ENCODE results near the gene CCR8.
"Not testable (repeated sequence)": the region's sequence is repeated elsewhere in the genome, so short reads cannot be mapped to it uniquely, and the experiment has no call there.

Gene CCR8

DNA sequence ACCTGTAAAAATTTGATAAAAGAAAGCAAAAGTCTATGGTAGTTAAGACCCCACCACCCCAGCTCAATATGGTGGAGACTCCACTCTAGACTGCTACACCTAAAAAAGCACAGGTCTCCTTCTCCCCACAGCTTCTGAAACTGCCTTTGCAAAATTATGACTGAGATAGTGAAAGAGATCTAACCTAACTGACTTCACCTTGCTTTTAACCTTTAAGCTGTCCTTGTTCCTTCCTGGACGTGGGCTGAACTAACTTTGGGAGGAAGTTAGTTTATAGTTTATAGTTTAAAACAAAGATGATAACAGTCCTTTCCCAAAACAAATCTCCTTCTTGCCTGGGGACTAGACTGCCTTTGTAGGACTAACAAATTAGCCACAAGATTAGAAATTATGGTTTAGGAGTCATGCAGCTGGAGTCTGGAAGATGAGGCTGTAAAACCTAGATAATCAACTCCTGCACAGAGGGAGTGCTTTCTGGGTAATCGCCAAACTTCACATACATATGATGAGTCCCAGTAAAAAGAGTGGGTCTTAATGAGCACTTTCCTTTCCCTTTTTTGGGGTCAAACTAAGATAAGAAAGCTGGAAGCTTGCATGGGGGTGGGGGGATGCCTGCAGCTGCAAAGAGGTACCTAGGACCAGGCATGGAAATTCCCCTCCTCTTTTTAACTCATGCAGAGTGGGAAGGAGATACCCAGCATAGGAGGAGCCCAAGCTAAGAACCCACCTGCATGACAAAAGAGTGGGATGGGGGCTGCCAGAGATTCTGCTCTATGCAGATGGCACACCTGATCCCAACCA, 17.5 kb downstream of the CCR8 start:
- Histone ChIP-seq H3K9me3 (ENCODE audit: control insufficient read depth, low read length) (no peaks in the 10 kb centered on the region), H3K4me1 (ENCODE audit: control insufficient read depth, insufficient read depth, low read length) (no peaks in the 10 kb centered on the region), H3K4me3 (ENCODE audit: insufficient read depth, low read depth, low read length) (no peak overlapping the region), H3K27me3 (ENCODE audit: control insufficient read depth, insufficient read depth, low read length, poor library complexity, severe bottlenecking) (no peaks in the 10 kb centered on the region), H3K36me3 (ENCODE audit: control insufficient read depth, insufficient read depth, low read length) (no peaks in the 10 kb centered on the region), H3K27ac (ENCODE audit: insufficient read depth, low read depth, low read length, poor library complexity, severe bottlenecking) (no peak overlapping the region)
- WGBS, 2 experiments: 86 to 100% methylated on average over 1 of the region's 2 CpGs

- no peaks in the 10 kb centered on the region for H3K4me1 ChIP-seq (ENCODE audit: control insufficient read depth, insufficient read depth, low read length)
- H3K9me3 ChIP-seq (ENCODE audit: control insufficient read depth, low read length): no peaks in the 10 kb centered on the region
- no peak overlapping the region for H3K4me3 ChIP-seq (ENCODE audit: insufficient read depth, low read depth, low read length)
- no peak overlapping the region for H3K27ac ChIP-seq (ENCODE audit: insufficient read depth, low read depth, low read length, poor library complexity, severe bottlenecking)
- H3K36me3 ChIP-seq (ENCODE audit: control insufficient read depth, insufficient read depth, low read length): no peaks in the 10 kb centered on the region
- no peaks in the 10 kb centered on the region for H3K27me3 ChIP-seq (ENCODE audit: control insufficient read depth, insufficient read depth, low read length, poor library complexity, severe bottlenecking)
- 75 to 79% methylated on average over 3 of the region's 3 CpGs for whole genome bisulfite sequencing, 2 experiments
These were observed 18.0 kb downstream of the CCR8 start for GRCh38 chr3:39347586-39347876.

- H3K27me3 ChIP-seq (ENCODE audit: control insufficient read depth, insufficient read depth, low read length, poor library complexity, severe bottlenecking): no peaks in the 10 kb centered on the region
- no peaks in the 10 kb centered on the region for H3K4me1 ChIP-seq (ENCODE audit: control insufficient read depth, insufficient read depth, low read length)
- no peaks in the 10 kb centered on the region for H3K36me3 ChIP-seq (ENCODE audit: control insufficient read depth, insufficient read depth, low read length)
- no peak overlapping the region for H3K4me3 ChIP-seq (ENCODE audit: insufficient read depth, low read depth, low read length)
- WGBS, 2 experiments: 55 to 59% methylated on average over 3 of the region's 3 CpGs
- no peaks in the 10 kb centered on the region for H3K9me3 ChIP-seq (ENCODE audit: control insufficient read depth, low read length)
- H3K27ac ChIP-seq (ENCODE audit: insufficient read depth, low read depth, low read length, poor library complexity, severe bottlenecking): no peak overlapping the region
These were observed 19.6 kb downstream of the CCR8 start for GRCh38 chr3:39349080-39349479.

- Histone ChIP-seq H3K4me1 (ENCODE audit: control insufficient read depth, insufficient read depth, low read length) (no peaks in the 10 kb centered on the region), H3K27me3 (ENCODE audit: control insufficient read depth, insufficient read depth, low read length, poor library complexity, severe bottlenecking) (no peaks in the 10 kb centered on the region), H3K36me3 (ENCODE audit: control insufficient read depth, insufficient read depth, low read length) (no peaks in the 10 kb centered on the region), H3K9me3 (ENCODE audit: control insufficient read depth, low read length) (no peaks in the 10 kb centered on the region), H3K27ac (ENCODE audit: insufficient read depth, low read depth, low read length, poor library complexity, severe bottlenecking) (no peak overlapping the region), H3K4me3 (ENCODE audit: insufficient read depth, low read depth, low read length) (no peak overlapping the region)
- WGBS, 2 experiments: 92 to 94% methylated on average over 5 of the region's 5 CpGs
These were observed 21.2 kb downstream of the CCR8 start for GRCh38 chr3:39350714-39351113.

DNA sequence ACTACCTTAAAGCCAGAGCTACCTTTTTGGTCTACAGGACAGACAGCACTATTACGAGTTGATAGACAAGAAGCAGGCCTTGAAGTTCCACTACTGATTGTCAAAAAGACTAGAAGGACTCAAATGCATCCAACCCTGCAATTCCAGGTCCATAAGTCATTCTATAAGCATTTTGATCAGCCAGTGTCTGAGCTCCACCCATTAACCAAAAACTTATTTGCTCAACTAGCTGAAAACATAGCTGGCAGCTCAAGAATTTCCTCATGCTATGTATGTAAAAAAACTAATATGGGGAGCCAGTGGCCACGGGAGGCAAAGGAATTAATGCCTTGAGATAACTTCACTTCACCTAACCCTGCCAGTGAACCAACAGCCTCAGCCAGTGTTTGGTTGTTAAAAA, 21.6 kb downstream of the CCR8 start:
- not testable (repeated sequence) for H3K27me3 ChIP-seq (ENCODE audit: control insufficient read depth, insufficient read depth, low read length, poor library complexity, severe bottlenecking); H3K9me3 ChIP-seq (ENCODE audit: control insufficient read depth, low read length); H3K36me3 ChIP-seq (ENCODE audit: control insufficient read depth, insufficient read depth, low read length); H3K4me1 ChIP-seq (ENCODE audit: control insufficient read depth, insufficient read depth, low read length); H3K4me3 ChIP-seq (ENCODE audit: insufficient read depth, low read depth, low read length); H3K27ac ChIP-seq (ENCODE audit: insufficient read depth, low read depth, low read length, poor library complexity, severe bottlenecking)
- WGBS, 2 experiments: 95% methylated on average over 2 of the region's 2 CpGs

- not testable (repeated sequence) for H3K9me3 ChIP-seq (ENCODE audit: control insufficient read depth, low read length); H3K27ac ChIP-seq (ENCODE audit: insufficient read depth, low read depth, low read length, poor library complexity, severe bottlenecking); H3K27me3 ChIP-seq (ENCODE audit: control insufficient read depth, insufficient read depth, low read length, poor library complexity, severe bottlenecking); H3K4me1 ChIP-seq (ENCODE audit: control insufficient read depth, insufficient read depth, low read length); H3K4me3 ChIP-seq (ENCODE audit: insufficient read depth, low read depth, low read length); H3K36me3 ChIP-seq (ENCODE audit: control insufficient read depth, insufficient read depth, low read length)
- WGBS, 2 experiments: 77 to 91% methylated on average over 3 of the region's 3 CpGs
These were observed 23.8 kb downstream of the CCR8 start for GRCh38 chr3:39353168-39353927.

DNA sequence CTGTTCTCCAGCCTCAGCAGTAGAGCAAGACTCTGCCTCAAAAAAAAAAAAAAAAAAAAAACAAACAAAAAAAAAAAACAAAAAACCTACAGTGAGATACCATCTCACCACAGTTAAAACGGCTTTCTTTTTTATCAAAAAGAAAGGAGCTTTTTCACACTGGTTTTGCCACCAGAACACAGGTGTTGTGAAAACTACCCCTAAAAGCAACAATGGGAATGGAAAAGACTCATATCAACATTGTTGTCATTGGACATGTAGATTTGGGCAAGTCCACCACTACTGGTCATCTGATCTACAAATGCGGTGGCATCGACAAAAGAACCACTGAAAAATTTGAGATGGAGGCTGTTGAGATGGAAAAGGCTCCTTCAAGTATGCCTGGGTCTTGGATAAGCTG, 28.8 kb downstream of the CCR8 start:
- no peak overlapping the region for H3K4me3 ChIP-seq (ENCODE audit: insufficient read depth, low read depth, low read length)
- no peaks in the 10 kb centered on the region for H3K27me3 ChIP-seq (ENCODE audit: control insufficient read depth, insufficient read depth, low read length, poor library complexity, severe bottlenecking)
- H3K4me1 ChIP-seq (ENCODE audit: control insufficient read depth, insufficient read depth, low read length): no peaks in the 10 kb centered on the region
- no peaks in the 10 kb centered on the region for H3K36me3 ChIP-seq (ENCODE audit: control insufficient read depth, insufficient read depth, low read length)
- H3K9me3 ChIP-seq (ENCODE audit: control insufficient read depth, low read length): no peaks in the 10 kb centered on the region
- H3K27ac ChIP-seq (ENCODE audit: insufficient read depth, low read depth, low read length, poor library complexity, severe bottlenecking): no peak overlapping the region
- 91 to 94% methylated on average over 3 of the region's 3 CpGs for WGBS, 2 experiments

DNA sequence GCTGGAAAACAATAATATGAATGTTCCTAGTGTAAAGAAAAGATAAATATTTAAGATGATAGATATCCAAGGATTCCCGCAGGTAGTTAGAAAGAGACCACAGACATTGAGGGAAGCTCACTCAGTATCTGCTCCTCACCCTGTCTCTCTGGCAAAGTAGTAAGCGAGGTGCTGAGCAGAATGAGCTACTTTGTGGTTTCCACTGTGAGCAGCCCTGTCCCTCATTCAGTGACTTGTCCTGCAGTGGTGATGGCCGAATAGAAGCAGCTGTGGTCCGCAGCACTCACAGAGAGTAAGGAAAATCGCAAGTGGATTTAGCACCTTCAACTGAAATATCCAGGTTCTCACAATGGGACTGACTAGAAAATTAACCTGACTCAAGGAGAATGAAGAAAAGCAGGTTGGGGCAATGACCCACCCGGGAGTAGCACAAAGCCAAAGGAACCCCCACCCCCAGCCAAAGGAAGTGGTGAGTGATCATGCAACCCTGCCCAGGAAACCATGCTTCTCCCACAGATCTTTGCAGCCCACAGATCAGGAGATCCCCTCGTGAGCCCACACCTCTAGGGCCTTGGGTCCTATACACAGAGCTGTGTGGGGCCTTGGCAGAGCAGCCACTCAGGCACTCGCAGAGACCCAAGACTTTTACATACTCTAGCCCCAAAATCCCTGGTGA, 31.9 kb downstream of the CCR8 start:
- H3K4me3 ChIP-seq (ENCODE audit: insufficient read depth, low read depth, low read length): no peak overlapping the region
- 92 to 94% methylated on average over 8 of the region's 8 CpGs for WGBS, 2 experiments
- H3K27me3 ChIP-seq (ENCODE audit: control insufficient read depth, insufficient read depth, low read length, poor library complexity, severe bottlenecking): no peaks in the 10 kb centered on the region
- H3K9me3 ChIP-seq (ENCODE audit: control insufficient read depth, low read length): no peaks in the 10 kb centered on the region
- no peaks in the 10 kb centered on the region for H3K4me1 ChIP-seq (ENCODE audit: control insufficient read depth, insufficient read depth, low read length)
- H3K36me3 ChIP-seq (ENCODE audit: control insufficient read depth, insufficient read depth, low read length): no peaks in the 10 kb centered on the region
- no peak overlapping the region for H3K27ac ChIP-seq (ENCODE audit: insufficient read depth, low read depth, low read length, poor library complexity, severe bottlenecking)

DNA sequence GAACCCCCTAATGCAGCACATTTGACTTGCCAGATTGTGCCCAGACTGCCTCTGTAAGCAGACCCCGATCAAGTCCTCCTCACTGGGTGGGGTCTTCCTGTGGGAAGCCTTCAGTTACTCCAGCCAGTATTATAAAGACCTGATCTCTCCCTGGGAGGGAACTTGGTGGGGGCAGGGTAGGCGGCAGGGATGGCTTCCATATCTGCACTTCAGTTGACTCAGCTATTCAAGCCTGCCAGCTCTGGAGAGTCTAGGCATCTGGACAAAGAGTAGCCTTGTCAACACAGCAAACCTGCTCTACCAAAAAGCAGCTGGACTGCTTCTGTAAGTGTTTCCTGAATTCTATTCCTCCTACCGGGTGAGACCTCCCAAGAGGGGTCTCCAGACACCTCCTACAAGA, 32.7 kb downstream of the CCR8 start:
- Histone ChIP-seq H3K36me3 (ENCODE audit: control insufficient read depth, insufficient read depth, low read length) (no peaks in the 10 kb centered on the region), H3K27me3 (ENCODE audit: control insufficient read depth, insufficient read depth, low read length, poor library complexity, severe bottlenecking) (no peaks in the 10 kb centered on the region), H3K9me3 (ENCODE audit: control insufficient read depth, low read length) (no peaks in the 10 kb centered on the region), H3K27ac (ENCODE audit: insufficient read depth, low read depth, low read length, poor library complexity, severe bottlenecking) (no peak overlapping the region), H3K4me3 (ENCODE audit: insufficient read depth, low read depth, low read length) (no peak overlapping the region), H3K4me1 (ENCODE audit: control insufficient read depth, insufficient read depth, low read length) (no peaks in the 10 kb centered on the region)
- 80 to 86% methylated on average over 3 of the region's 3 CpGs for WGBS, 2 experiments

- H3K27me3 ChIP-seq (ENCODE audit: control insufficient read depth, insufficient read depth, low read length, poor library complexity, severe bottlenecking): no peaks in the 10 kb centered on the region
- H3K4me1 ChIP-seq (ENCODE audit: control insufficient read depth, insufficient read depth, low read length): no peaks in the 10 kb centered on the region
- no peak overlapping the region for H3K4me3 ChIP-seq (ENCODE audit: insufficient read depth, low read depth, low read length)
- 94 to 96% methylated on average over 2 of the region's 2 CpGs for WGBS, 2 experiments
- no peak overlapping the region for H3K27ac ChIP-seq (ENCODE audit: insufficient read depth, low read depth, low read length, poor library complexity, severe bottlenecking)
- H3K36me3 ChIP-seq (ENCODE audit: control insufficient read depth, insufficient read depth, low read length): no peaks in the 10 kb centered on the region
- no peaks in the 10 kb centered on the region for H3K9me3 ChIP-seq (ENCODE audit: control insufficient read depth, low read length)
These were observed 33.3 kb downstream of the CCR8 start for GRCh38 chr3:39362812-39363211.

Data from ectodermal cell (in vitro differentiated cells).